GM12865 (cell line): ENCODE measurements around the gene B9D2.

Source experiments
- DNase-seq: peaks from one replicate; pipeline ENCODE4 v3.0.0; 2010; ENCODE audit warnings: low read depth
- H3K4me3 ChIP-seq: 2 replicates; pipeline ENCODE4 v1.5.1; 2011; ENCODE audit warnings: mild to moderate bottlenecking, low read depth, low read length, control low read depth
- CTCF ChIP-seq: IDR thresholded peaks from 2 replicates; pipeline ENCODE4 v1.5.1; 2011; ENCODE audit warnings: low read length, control low read depth, low read depth, inconsistent platforms; ENCODE audit not compliant: insufficient read depth; ENCODE audit errors: missing control alignments

Gene B9D2

GRCh38 chr19:41355035-41355434, 8.9 kb downstream of the B9D2 start:
- no peak for DNase-seq
- no peak overlapping the region for H3K4me3 ChIP-seq
- TF ChIP-seq CTCF: no peak

DNA sequence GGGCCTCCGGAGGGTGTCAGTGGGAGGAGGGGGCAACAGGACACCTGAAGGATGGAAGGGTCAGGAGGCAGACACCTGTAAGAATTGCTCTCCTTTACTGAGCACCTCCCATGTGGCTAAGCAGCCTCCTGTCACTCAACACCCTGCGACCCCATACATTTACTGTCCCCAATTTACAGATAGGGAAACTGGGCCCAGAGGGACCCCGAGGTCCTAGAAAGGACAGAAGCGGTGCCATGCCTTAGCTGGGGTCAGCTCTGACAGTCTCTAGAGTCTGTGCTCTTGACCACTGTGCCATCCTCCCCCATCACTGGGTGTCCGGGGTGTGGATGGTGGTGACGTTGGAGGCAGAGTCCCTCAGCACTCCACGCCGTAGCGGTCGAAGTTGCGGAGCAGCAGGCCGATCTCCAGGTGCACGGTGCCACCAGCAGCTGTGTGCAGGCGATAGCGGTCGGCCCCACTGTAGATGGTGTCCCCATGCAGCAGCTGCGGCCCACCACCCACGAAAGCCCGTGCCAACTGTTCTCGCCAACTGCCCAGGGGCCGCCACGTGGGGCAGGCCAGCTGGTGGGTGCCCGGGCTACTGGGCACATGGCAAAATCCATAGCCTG, 9.5 kb downstream of the B9D2 start:
- peak overlapping the region; percentile 96 for H3K4me3 ChIP-seq
- TF ChIP-seq CTCF: no peak

GRCh38 chr19:41353466-41354342, 10.2 kb downstream of the B9D2 start, which contains the start of gene TGFB1:
Gene TGFB1 (minus strand): TSS chr19:41353922. CDS start chr19:41353044, 878 bp downstream.
- peak; percentile 88 for TF ChIP-seq CTCF
- DNase-seq: peak; percentile 96
- peak within 1 kb of the TSS; percentile 96 for H3K4me3 ChIP-seq

More for the DNA sequence above, 9.5 kb downstream of the B9D2 start:
- DNase-seq: no peak

GRCh38 chr19:41352609-41353465, 11.1 kb downstream of the B9D2 start:
- H3K4me3 ChIP-seq: peak overlapping the region; percentile 96
- peak; percentile 80 for DNase-seq

DNA sequence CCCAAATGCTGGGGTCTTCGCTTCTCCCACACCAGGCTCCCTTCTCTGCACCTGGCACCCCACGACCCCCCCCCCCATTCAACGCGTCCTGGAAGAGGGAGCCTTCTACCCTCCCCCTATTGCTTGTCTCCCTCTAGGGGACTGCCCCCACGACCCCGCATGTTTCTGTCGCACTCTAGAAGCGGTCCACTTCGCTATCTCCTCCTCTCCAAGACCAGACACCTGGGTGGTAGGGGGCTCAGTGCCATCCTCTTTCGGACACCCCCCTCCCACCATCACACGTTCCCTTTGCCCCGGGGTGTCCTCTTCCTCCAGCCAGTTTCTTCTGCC, 11.7 kb downstream of the B9D2 start:
- DNase-seq: no peak
- peak overlapping the region; percentile 96 for H3K4me3 ChIP-seq
- no peak for TF ChIP-seq CTCF

More at GRCh38 chr19:41352609-41353465, 11.1 kb downstream of the B9D2 start:
- peak; percentile 75 for TF ChIP-seq CTCF

DNA sequence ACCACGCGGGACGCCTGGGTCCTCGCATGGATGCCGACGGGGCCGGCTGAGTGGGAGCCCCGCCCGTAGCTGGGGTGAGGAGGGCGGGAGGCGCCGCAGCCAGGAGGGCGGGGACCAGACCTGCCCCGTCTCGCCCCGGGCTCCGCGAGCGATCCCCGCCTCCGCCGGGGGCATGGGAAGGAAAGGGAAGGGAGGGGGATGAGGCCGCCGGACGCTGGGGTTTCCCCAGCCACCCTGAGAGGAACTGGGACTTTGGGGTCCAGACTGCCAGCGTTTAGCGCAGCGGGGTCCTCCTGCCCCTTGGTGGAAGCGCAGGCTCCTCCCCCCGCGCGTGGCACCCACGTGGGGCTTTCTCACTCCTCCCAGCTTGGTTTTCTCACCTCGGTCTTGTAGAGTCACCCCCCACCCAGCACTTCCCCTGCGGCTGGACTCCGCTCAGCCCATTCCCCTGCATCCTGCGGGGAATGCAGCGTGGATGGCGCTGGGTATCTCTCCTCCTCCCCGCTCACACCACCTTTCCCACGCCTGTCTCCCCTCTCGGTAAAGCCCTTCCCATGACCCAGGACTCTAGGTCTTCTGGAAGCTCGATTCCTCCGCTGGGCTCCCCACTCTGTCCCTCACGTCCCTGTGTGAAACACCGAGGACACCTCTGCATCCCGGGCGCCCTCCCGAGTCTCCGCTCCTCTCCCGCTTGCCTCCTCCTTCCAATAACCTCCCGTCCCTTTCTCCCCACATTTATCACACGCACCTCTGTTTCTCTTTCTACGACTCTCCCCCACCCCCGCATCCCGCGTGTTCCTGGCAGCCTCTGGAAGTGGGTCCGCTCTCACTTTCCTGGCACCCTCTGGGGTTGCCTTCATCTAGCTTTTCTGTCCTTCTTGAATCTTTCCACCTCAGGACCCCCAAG, 12.4 kb downstream of the B9D2 start:
- TF ChIP-seq CTCF: no peak
- DNase-seq: peak; percentile 88
- peak overlapping the region; percentile 96 for H3K4me3 ChIP-seq
